HG03108 (cell line): ENCODE measurements around the gene MATN1.

Source experiments
- ATAC-seq: cut with Tn5 transposase; IDR thresholded peaks from one replicate; pipeline ENCODE4 v1.9.1; 2021; ENCODE audit warnings: moderate library complexity; ENCODE audit not compliant: unreplicated experiment

The MATN1 gene

GRCh38 chr1:30719406-30720270 is 3.7 kb downstream of the MATN1 start:
- no peak for ATAC-seq

- peak; percentile 48 for ATAC-seq
Measured at GRCh38 chr1:30718636-30719405, 4.6 kb downstream of the MATN1 start.

GRCh38 chr1:30718091-30718635 is 5.2 kb downstream of the MATN1 start:
- peak; percentile 85 for ATAC-seq

- ATAC-seq, result no peak
Measured at GRCh38 chr1:30716646-30717045, 6.7 kb downstream of the MATN1 start.

- ATAC-seq, result no peak
Measured at GRCh38 chr1:30715886-30716285, 7.5 kb downstream of the MATN1 start.

- no peak for ATAC-seq
Measured at GRCh38 chr1:30715216-30715615, 8.2 kb downstream of the MATN1 start.

- ATAC-seq, result no peak
Measured at GRCh38 chr1:30714536-30715090, 8.8 kb downstream of the MATN1 start.

- ATAC-seq, result no peak
Measured at GRCh38 chr1:30714025-30714424, 9.4 kb downstream of the MATN1 start.

- no peak for ATAC-seq
Measured at GRCh38 chr1:30713311-30713710, 10.1 kb downstream of the MATN1 start.

- no peak for ATAC-seq
Measured at GRCh38 chr1:30712583-30712982, 10.8 kb downstream of the MATN1 start.

- no peak for ATAC-seq
Measured at GRCh38 chr1:30710407-30710806, 13.0 kb downstream of the MATN1 start.

- no peak for ATAC-seq
Measured at GRCh38 chr1:30708361-30708728, 15.0 kb downstream of the MATN1 start.

GRCh38 chr1:30707412-30708360 is 15.7 kb downstream of the MATN1 start:
- no peak for ATAC-seq

GRCh38 chr1:30706528-30706927 is 16.9 kb downstream of the MATN1 start:
- no peak for ATAC-seq

- ATAC-seq, result no peak
Measured at GRCh38 chr1:30705698-30706097, 17.7 kb downstream of the MATN1 start.

- no peak for ATAC-seq
Measured at GRCh38 chr1:30704765-30705509, 18.4 kb downstream of the MATN1 start.

GRCh38 chr1:30704271-30704670 is 19.1 kb downstream of the MATN1 start:
- no peak for ATAC-seq

GRCh38 chr1:30702823-30703222 is 20.6 kb downstream of the MATN1 start:
- no peak for ATAC-seq

- ATAC-seq, result no peak
Measured at GRCh38 chr1:30701258-30701633, 22.1 kb downstream of the MATN1 start.
